HG02938 (cell line): ENCODE data around the gene FMN1.

Experiments
- ATAC-seq: cut with Tn5 transposase; IDR thresholded peaks from one replicate; pipeline ENCODE4 v1.9.1; 2021; ENCODE audit warnings: mild to moderate bottlenecking, moderate library complexity; ENCODE audit not compliant: unreplicated experiment

The FMN1 gene

DNA sequence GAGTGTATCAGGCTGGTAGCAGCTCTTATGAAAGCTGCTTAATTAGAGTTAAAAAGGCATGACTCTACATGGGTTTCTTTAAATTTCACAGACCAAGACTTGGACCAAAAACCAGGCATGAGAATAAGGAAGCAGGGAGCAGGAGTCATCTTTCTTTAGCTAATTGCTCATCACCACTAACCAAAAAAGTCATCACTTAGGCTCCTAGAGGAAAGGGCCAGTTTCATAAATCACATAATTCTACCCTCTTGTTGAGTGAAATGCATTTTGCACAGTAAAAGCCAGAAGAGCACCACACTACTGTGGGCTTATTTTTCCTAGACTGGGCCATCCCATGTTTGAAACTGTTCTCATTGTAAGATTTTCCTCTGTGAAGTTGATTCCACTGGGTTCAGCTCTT lies 301.1 kb downstream of the FMN1 start:
- ATAC-seq = no peak

DNA sequence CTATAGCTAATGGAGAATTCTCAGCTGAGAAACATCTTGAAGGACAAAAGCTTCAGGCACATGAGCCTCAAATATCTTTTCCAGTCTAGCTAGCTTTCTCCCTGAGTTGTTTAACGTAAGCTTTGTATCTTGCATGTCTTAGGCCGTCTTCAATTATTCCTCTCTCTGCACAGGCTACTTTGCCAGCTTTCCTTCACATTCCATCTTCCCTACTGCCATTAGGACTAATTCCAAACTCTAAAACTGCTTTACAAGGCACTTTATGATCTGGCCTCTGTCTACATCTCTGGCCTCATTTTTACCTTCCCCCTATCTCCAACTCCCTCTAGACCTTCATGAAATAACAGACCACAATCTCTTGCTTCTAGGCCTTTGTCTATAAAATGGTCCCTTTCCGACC lies 305.3 kb downstream of the FMN1 start:
- ATAC-seq = no peak

- no peak for ATAC-seq
These were observed 306.2 kb downstream of the FMN1 start for GRCh38 chr15:32888221-32888761.

DNA sequence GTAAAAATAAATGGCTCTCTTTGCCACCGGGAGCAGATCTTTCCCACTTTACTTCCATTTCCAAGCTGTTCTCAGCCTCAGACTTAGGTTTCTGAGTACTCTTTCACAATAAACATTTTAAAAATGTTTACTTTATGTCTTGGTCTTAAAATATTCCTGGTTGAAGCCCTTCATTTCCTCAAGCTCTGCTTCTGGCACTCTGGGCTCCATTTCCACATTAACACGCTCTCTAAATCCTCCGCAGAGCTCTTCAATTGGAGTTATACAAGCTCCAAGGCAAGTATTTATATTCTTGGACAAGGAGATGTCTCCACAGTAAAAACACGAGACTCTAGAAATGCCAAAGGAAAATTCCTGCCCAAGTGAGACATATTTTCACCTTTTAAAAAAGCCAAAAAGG lies 307.4 kb downstream of the FMN1 start:
- ATAC-seq = no peak

DNA sequence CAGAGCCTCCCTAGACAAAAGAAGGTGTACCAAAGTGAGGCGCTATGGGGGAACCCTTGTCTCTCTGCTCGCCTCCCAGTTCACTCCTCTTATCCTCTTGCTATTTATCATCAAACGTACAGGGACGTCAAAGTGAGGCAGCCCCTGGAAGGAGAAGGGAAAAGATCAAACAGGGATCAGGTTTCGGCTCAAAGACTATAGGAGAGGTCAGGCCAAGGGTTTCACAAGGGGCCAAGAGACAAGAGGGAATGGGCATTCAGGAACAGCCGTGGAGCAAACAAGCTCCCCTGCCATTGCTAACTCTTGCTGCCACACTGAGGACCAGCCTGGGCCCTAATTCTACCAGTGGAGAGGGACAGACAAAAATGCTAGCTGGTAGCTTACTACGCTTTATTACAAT lies 308.1 kb downstream of the FMN1 start:
- no peak for ATAC-seq

- ATAC-seq = no peak
These were observed 308.8 kb downstream of the FMN1 start for GRCh38 chr15:32885713-32886112.

DNA sequence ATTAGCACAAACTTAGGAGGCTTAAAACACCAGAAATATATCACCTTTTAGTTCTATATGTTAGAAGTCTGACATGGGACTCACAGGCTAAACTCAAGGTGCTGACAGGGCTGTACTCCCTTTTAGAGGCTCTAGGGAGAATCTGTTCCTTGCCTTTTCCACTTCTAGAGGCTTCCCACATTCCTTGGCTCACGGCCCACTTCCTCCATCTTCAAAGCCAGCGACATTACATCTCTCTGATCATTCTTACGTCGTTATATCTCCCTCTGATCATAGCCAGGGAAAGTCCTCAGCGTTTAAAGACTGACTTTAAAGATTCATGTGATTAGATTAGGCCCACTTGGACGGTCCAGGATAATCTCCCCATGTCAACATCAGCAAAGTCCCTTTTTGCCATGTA lies 310.4 kb downstream of the FMN1 start:
- no peak for ATAC-seq

DNA sequence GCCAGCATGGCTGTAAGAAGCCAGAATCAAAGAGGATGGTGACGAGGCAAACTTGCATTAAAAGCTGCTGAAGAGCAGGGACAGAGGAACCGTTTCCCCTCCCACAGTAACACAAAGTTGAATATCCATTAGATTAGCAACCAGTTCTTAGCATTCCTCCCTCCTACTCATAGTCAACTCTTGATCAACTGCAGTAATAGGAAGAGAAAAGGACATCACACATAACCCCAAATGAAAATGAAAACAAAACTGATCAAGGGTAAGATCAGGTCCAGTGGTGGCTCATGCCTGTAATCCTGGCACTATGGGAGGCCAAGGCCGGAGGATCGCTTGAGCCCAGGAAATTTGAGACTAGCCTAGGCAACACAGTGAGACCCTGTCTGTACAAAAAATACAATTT lies 311.6 kb downstream of the FMN1 start:
- ATAC-seq = no peak

GRCh38 chr15:32881528-32881927 lies 313.0 kb downstream of the FMN1 start:
- no peak for ATAC-seq

GRCh38 chr15:32880642-32881041 lies 313.9 kb downstream of the FMN1 start:
- ATAC-seq = no peak

GRCh38 chr15:32879980-32880379 lies 314.5 kb downstream of the FMN1 start:
- ATAC-seq = no peak

DNA sequence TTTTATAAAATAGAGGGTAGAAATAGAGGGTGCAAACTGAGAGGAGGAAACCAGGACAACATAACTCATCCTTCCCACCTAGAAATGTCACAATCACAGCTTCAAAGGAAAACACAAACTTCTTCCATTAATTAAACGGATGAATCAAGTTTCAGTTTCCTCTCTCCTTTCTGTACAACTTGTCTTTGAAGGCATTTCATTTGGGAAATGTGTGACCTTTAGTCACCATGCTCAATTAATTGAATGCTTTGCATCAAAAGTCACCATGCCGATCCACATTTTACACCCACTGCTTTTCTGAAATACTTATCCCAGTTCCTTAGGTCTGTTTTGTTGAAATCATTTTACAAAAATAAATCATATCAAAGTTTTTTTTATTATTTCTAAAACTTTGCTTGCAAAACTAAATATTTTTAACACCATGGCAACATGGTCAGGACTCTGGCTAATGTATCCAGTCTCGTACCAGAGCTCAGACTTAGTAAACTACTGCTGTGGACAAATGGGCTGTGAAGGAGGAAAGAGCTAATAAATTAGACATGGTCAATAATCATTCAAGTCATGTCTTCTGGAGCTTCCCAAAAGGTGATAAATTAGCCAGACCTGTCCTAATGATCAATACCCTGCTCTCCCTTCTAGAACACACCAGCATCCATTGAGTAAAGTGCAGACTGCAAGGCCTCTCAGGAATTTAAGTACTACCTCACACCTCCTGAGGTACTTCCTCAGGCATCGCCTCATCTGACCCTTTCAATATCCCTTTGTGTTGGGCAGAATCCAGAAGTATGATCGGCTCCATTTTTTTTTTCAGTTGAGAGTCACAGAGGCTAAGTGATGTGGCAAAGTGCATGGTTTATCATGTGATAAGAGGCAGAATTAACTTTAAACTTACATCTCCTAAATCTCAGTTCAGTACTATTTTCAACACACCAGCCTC lies 315.4 kb downstream of the FMN1 start:
- ATAC-seq = no peak

- ATAC-seq = no peak
These were observed 316.2 kb downstream of the FMN1 start for GRCh38 chr15:32878342-32878741.

GRCh38 chr15:32877252-32878019 lies 317.1 kb downstream of the FMN1 start:
- no peak for ATAC-seq

GRCh38 chr15:32873284-32874114 lies 321.0 kb downstream of the FMN1 start:
- no peak for ATAC-seq

DNA sequence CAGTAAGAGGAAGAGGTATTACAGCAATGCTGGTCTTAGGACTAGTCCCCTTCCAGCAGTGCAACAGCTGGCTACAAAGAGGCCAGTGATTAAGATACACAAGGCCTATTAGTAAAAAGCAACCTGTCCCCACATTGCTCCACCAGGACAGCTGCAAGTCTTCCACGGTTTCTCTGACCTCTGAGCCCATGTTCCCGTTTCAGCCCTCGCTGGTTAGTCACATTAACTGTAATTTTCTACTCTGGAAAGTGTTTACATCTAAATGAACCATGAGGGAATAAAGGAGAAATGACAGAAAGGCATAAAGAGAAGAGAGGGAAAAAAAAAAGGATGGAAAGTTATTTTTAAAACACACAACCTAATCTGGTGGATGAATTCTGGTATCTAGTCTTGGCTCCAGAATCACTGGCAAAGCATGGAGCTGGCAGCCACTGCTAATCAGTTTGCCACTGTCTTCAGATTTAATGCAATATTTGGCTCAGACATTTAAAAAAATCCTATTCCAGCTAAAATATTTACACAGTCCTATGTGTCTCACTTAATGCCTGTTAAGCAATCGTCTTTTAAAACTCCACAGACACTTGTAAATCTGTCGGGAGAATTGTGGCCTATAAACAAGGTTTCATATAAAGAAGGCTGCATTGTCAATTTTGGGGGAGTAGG lies 321.8 kb downstream of the FMN1 start:
- ATAC-seq = no peak

- ATAC-seq = no peak
These were observed 322.6 kb downstream of the FMN1 start for GRCh38 chr15:32871883-32872282.

DNA sequence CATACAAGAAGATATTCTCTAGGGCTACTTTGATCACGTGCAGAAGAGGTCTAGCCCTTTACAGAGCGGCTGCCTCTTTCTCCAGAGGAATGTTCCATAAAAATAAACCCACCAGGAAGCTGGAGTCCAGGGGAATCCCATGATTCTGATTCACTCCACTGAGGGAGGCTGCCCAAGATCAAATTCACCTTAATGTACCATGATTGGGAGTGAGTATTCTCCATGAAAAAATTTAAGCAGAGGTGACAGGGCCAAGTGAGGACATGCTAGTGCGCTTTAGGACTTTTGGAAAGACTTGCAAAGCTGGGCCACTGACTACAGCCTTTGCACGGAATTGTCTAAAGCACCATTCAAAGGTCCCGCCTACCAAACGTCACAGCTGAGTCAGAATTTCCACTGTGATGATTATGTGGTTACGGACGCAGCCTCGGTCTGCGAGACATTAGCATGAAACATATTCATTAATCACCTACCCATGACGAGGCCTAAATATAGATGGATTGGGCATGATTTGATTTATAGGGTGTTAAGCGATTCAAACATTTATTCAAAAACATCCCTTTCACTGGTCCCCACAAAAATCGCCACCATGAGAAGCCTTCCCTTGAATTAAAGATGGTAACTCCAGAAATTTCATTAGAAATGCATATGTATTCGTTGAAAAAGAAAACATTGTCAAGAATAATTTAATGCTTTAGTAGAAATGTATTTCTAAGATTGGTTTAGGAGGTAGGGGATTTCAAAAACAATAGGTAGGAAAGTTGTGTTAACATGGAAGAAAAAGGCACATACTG lies 324.1 kb downstream of the FMN1 start:
- no peak for ATAC-seq

GRCh38 chr15:32869776-32870175 lies 324.7 kb downstream of the FMN1 start:
- ATAC-seq = no peak

DNA sequence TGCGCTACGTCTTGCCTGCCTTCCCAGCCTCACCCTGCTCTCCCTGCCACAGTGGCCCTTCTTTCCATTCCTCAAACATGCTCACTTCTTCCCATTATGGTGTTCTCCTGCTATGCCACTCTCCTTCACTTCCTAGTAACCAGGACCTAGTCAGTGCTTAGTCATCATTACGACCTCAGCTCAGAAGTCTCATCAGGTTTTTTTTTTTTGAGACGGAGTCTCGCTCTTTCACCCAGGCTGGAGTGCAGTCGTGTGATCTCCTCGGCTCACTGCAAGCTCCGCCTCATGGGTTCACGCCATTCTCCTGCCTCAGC lies 327.2 kb downstream of the FMN1 start:
- no peak for ATAC-seq
